T-helper 22 cell (primary cell): ENCODE measurements around the gene GSTM3.
"Not testable (repeated sequence)": the region's sequence is repeated elsewhere in the genome, so short reads cannot be mapped to it uniquely, and the experiment has no call there.

Experiments used
- DNase-seq: peaks from one replicate; pipeline ENCODE4 v3.0.0-alpha.2; 2020; ENCODE audit warnings: low read depth

GSTM3 gene

DNA sequence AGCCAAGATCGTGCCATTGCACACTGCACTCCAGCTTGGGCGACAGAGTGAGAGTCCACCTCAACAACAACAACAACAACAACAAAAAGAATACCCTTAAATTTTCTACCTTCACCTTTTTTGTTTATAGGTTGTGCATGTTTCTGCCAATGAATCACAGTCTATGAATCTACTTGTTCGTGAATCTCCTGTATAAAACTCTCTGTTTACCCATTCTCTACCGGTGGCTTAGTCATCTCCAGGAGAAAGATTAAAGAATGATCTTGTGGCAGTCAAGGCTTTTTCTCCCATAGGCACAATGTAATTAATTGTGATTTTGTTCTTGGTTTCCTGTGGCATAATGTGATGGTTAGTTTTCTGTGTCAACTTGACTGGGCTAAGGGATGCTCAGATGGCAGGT, 43.0 kb downstream of the GSTM3 start:
- not testable (repeated sequence) for DNase-seq

DNA sequence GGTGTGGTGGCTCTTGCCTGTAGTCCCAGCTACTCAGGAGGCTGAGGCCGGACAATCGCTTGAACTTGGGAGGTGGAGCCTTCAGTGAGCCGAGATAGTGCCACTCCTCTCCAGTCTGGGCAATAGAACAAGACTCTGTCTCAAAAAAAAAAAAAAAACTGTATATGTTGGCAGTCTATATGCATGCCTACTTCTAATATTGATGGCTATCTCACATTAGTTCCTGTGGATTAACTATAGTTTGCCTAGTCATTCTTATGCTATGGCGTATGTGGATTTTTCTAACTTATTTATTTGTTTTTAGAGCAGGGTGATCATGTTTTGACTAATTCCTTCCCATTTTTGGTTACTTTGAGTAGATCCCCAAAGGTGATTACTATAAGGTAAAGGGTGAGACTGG, 43.8 kb downstream of the GSTM3 start:
- no peak for DNase-seq

DNA sequence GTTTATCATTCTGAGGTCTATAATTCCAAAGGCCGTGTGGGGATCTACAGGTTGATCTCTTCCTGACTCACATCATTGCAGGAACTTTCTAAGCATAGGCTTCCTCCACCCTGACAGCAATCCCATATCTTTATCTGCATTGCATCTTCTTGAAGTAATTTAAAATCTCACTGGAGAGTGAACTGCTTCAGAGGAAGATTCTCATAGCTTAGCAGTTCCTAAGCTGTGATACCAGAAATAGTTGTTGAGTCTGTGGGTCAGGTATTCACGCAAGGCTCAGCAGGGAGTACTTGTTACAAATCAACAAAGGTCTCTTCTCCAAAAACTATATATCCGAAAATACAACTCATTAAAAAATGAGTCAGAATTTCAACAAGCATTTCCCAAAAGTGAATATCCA, 45.7 kb downstream of the GSTM3 start:
- DNase-seq = not testable (repeated sequence)

DNA sequence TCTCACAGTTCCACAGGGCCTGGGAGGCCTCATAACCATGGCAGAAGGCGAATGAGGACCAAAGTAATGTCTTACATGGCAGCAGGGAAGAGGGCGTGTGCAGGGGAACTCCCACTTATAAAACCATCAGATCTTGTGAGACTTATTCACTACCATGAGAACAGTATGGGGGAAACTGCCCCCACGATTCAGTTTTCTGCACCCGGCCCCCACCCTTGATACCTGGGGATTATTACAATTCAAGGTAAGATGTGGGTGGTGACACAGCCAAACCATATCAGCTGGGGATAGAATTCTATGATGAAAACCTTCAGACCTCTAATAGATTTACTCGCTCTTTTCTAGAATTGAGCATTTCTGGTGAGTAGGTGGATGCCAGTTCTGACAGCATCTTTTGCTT, 46.4 kb downstream of the GSTM3 start:
- not testable (repeated sequence) for DNase-seq

DNA sequence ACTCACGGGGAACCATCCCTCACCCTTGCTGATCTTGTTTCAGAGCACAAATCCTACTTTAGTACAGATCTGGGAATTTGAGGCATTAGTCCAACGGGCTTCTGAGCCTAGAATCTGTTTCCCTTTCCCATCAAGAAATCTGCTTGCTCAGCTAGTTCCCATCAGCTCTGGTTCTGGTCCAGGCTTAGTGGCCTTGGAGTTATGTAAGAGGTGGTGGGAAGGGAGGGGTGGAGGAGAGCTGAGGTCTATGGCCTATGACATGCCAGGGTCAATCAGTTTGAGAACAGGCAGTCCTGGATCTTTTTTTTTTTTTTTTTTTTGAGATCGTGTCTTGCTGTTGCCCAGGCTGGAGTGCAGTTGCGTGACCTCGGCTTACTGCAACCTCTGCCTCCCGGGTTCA, 49.1 kb downstream of the GSTM3 start:
- no peak for DNase-seq

DNA sequence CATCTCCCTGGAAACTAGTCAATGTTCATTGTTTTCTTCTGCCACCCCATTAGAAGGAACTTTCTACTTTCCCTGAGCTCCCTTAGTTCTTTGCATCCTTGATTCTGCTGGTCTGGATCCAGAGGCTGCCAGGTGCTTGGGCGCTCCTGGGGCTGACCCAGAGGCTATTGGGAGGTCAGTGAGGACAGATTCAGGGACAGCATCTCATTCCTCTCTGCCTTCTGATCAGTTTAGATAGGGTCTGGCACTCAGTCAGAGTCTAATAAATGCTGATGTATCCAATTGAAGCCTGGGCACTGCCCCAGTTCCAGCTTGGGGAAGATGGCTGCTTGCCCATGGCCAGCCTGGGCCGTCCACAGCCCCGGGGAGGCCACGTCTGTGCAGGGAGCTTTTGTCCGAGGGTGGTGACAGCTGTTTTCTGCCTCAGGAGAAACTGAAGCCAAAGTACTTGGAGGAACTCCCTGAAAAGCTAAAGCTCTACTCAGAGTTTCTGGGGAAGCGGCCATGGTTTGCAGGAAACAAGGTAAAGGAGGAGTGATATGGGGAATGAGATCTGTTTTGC, 50.9 kb downstream of the GSTM3 start:
- no peak for DNase-seq

DNA sequence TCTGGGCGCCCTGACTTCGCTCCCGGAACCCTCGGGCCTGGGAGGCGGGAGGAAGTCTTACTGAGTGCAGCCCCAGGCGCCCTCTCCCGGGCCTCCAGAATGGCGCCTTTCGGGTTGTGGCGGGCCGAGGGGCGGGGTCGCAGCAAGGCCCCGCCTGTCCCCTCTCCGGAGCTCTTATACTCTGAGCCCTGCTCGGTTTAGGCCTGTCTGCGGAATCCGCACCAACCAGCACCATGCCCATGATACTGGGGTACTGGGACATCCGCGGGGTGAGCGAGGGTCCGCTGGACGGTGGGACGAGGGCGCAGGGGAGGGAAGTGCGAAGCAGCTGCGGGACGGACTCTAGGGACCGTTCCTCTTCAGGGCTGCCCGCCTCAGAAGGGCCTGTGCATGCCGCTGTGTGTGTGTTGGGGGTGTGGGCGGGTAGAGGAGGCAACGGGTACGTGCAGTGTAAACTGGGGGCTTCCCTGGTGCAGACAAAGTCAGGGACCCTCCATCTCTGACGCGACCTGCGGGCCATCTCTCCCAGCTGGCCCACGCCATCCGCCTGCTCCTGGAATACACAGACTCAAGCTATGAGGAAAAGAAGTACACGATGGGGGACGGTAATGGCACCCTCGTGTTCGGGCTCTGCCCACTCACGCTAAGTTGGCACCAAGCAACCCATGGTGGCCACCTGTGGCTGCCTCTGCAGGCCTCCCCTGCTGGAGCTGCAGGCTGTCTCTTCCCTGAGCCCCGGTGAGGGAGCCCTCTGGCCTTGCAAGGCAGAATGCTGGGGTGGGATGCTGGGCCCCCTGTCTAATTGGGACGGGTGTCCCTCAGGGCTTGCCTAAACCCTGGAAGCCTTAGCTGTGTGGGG, 53.0 kb downstream of the GSTM3 start, which contains the start of gene GSTM1:
Gene GSTM1, plus strand, starts transcription at position 177 of the 859 bp plus-strand sequence. Its CDS starts 57 bp downstream, at position 234.
- no peak for DNase-seq

DNA sequence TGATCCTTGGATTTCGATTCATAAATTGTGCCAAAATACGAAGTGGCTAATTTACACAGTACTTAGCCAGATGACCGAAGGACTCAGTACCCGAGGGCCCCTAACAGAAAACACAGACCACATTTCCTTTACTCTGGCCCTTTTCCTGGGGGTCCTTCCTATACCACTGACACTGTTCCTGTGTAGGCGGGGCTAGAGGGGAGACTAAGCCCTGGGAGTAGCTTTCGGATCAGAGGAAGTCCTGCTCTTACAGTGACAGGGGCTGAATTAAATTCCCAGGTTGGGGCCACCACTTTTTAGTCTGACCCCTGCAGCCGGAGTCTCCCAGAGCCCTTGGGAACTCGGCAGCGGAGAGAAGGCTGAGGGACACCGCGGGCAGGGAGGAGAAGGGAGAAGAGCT, 53.7 kb downstream of the GSTM3 start:
- not testable (repeated sequence) for DNase-seq

DNA sequence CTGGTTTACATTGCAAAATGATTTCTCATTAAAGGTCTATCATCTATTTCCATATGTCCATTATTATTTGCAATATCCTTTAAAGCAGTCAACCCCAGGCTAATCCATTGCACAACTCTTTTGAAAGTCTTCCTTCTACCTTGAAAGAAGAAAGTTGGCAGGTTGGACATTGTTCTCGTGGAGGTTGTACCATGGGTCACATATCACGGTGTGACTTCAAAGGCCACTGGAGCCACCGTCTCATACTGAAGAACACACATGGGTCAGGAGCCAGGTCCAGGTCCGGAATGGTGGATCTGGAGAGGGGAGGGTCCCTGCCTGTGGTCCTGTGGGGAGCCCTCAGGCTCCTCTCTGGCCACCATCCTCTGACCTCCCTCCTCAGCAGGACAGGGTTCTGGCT, 54.9 kb downstream of the GSTM3 start:
- not testable (repeated sequence) for DNase-seq

DNA sequence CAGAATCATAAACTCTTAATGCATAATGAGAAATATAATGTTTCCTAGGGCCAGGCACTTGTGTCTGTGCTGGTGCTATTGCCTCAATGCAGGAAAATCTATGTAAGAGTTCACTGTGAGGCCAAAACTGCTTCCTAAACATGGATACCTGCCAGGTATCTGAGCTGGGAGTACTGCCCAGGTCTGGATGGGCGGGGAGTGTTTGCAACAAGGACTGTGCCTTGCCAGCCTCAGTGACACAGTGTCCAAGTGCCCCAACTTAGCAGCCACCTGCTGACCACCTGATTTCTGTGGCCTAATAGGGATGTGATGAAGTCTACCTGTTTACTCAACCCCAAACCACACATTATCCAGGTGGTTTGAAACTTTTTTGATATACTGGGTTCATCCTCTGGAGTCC, 55.4 kb downstream of the GSTM3 start:
- not testable (repeated sequence) for DNase-seq

DNA sequence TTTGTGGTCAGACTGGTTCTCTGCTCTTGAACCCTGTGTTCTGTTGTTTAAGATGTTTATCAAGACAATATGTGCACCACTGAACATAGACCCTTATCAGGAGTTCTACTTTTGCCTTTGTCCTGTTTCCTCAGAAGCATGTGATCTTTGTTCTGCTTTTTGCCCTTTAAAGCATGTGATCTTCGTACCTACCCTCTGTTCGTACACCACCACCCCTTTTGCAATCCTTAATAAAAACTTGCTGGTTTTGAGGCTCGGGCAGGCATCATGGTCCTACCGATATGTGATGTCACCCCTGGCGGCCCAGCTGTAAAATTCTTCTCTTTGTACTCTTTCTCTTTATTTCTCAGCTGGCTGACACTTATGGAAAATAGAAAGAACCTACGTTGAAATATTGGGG, 56.1 kb downstream of the GSTM3 start:
- DNase-seq = not testable (repeated sequence)
